Measurements from ENCODE around the gene RPS3.

GRCh38 chr11:75449776-75450175, 50.5 kb downstream of the RPS3 start:
- TF ChIP-seq CTCF (IDR thresholded peaks at IDR 0.05) (no peak), POLR2A (IDR thresholded peaks at IDR 0.05) (no peak)
